H9 (cell line): Measurements from ENCODE around the gene AGA. TPM values are rescaled to one million over a fixed set of nuclear protein-coding genes. Genes with fewer than 3 reads are reported as not detected.

ENCODE experiments used
- DNase-seq: peaks from one replicate; pipeline ENCODE4 v3.0.0-alpha.2; 2017
- H2AFZ ChIP-seq: one replicate; pipeline ENCODE4 v1.6.1; 2013; ENCODE audit warnings: mild to moderate bottlenecking, low read length, control low read depth, moderate library complexity
- H2AK5ac ChIP-seq: 2 replicates; pipeline ENCODE4 v1.6.1; 2013; ENCODE audit warnings: low read length, control low read depth, mixed read lengths; ENCODE audit not compliant: insufficient read length
- H2BK120ac ChIP-seq: one replicate; pipeline ENCODE4 v1.6.1; 2013; ENCODE audit warnings: low read depth, mild to moderate bottlenecking, low read length, control low read depth, inconsistent platforms; ENCODE audit not compliant: poor library complexity, severe bottlenecking
- H2BK12ac ChIP-seq: 2 replicates; pipeline ENCODE4 v1.6.1; 2013; ENCODE audit warnings: low read length, control low read depth, mixed read lengths, low read depth; ENCODE audit not compliant: insufficient read length
- H2BK15ac ChIP-seq: 2 replicates; pipeline ENCODE4 v1.6.1; 2013; ENCODE audit warnings: low read depth, low read length, control low read depth
- H2BK20ac ChIP-seq: one replicate; pipeline ENCODE4 v1.6.1; 2013; ENCODE audit warnings: low read depth, mild to moderate bottlenecking, low read length, control low read depth, inconsistent platforms; ENCODE audit not compliant: poor library complexity, severe bottlenecking
- H2BK5ac ChIP-seq: 2 replicates; pipeline ENCODE4 v1.6.1; 2013; ENCODE audit warnings: low read length, control low read depth, mixed read lengths; ENCODE audit not compliant: insufficient read length
- H3K14ac ChIP-seq: 2 replicates; pipeline ENCODE4 v1.6.1; 2013; ENCODE audit warnings: low read length, control low read depth; ENCODE audit not compliant: insufficient read depth
- H3K18ac ChIP-seq: 2 replicates; pipeline ENCODE4 v1.6.1; 2013; ENCODE audit warnings: low read depth, mild to moderate bottlenecking, mixed read lengths, low read length, control low read depth; ENCODE audit not compliant: insufficient read length
- H3K23ac ChIP-seq: 2 replicates; pipeline ENCODE4 v1.6.1; 2013; ENCODE audit warnings: low read length, control low read depth, mixed read lengths, low read depth; ENCODE audit not compliant: insufficient read length
- H3K23me2 ChIP-seq: 2 replicates; pipeline ENCODE4 v1.6.1; 2013; ENCODE audit warnings: low read depth, mild to moderate bottlenecking, mixed read lengths, low read length, control low read depth; ENCODE audit not compliant: insufficient read length, poor library complexity, severe bottlenecking
- H3K27ac ChIP-seq: 2 replicates; pipeline ENCODE4 v1.5.1; 2013; ENCODE audit warnings: low read length, control low read depth, mixed read lengths, low read depth; ENCODE audit not compliant: insufficient read length
- H3K27me3 ChIP-seq: 2 replicates; pipeline ENCODE4 v1.6.1; 2013; ENCODE audit warnings: low read length, control low read depth, inconsistent platforms; ENCODE audit not compliant: insufficient read depth
- H3K4ac ChIP-seq: 2 replicates; pipeline ENCODE4 v1.6.1; 2013; ENCODE audit warnings: low read depth, mild to moderate bottlenecking, control low read depth, inconsistent platforms, low read length, moderate library complexity
- H3K4me1 ChIP-seq: 2 replicates; pipeline ENCODE4 v1.6.1; 2013; ENCODE audit warnings: low read length, control low read depth, inconsistent platforms; ENCODE audit not compliant: insufficient read depth
- H3K4me2 ChIP-seq: 2 replicates; pipeline ENCODE4 v1.6.1; 2013; ENCODE audit warnings: low read length, control low read depth, mixed read lengths; ENCODE audit not compliant: insufficient read length, insufficient read depth
- H3K56ac ChIP-seq: 2 replicates; pipeline ENCODE4 v1.6.1; 2013; ENCODE audit warnings: low read depth, mild to moderate bottlenecking, mixed read lengths, low read length, control low read depth; ENCODE audit not compliant: insufficient read length
- H3K79me1 ChIP-seq: 2 replicates; pipeline ENCODE4 v1.6.1; 2013; ENCODE audit warnings: low read depth, mild to moderate bottlenecking, moderate library complexity, low read length, control low read depth, inconsistent platforms; ENCODE audit not compliant: insufficient read depth, poor library complexity, severe bottlenecking
- H3K79me2 ChIP-seq: 2 replicates; pipeline ENCODE4 v1.6.1; 2013; ENCODE audit warnings: low read length, control low read depth, inconsistent platforms; ENCODE audit not compliant: insufficient read depth
- H3K9ac ChIP-seq: 2 replicates; pipeline ENCODE4 v1.6.1; 2013; ENCODE audit warnings: low read length, control low read depth, mixed read lengths; ENCODE audit not compliant: insufficient read length; ENCODE audit errors: extremely low read depth
- H3K9me3 ChIP-seq: one replicate; pipeline ENCODE4 v1.6.1; 2013; ENCODE audit warnings: low read depth, low read length, inconsistent platforms; ENCODE audit not compliant: control insufficient read depth
- H3T11ph ChIP-seq: one replicate; pipeline ENCODE4 v1.6.1; 2013; ENCODE audit warnings: mild to moderate bottlenecking, low read length, control low read depth, inconsistent platforms
- H4K20me1 ChIP-seq: one replicate; pipeline ENCODE4 v1.6.1; 2013; ENCODE audit not compliant: control insufficient read depth, insufficient read length, insufficient read depth
- H4K5ac ChIP-seq: 2 replicates; pipeline ENCODE4 v1.6.1; 2013; ENCODE audit warnings: low read depth, mild to moderate bottlenecking, mixed read lengths, low read length, control low read depth; ENCODE audit not compliant: insufficient read length
- H4K8ac ChIP-seq: replicated peaks from 2 replicates; pipeline ENCODE4 v1.6.1; 2013; ENCODE audit warnings: low read length, control low read depth, mixed read lengths, low read depth; ENCODE audit not compliant: insufficient read length
- H4K91ac ChIP-seq: 2 replicates; pipeline ENCODE4 v1.6.1; 2013; ENCODE audit warnings: low read depth, mild to moderate bottlenecking, moderate library complexity, mixed read lengths, low read length, control low read depth; ENCODE audit not compliant: insufficient read length
- H3K27ac Mint-ChIP-seq, 3 experiments: 2 replicates in 2 of 3; 3 replicates in 1 of 3; pipeline ENCODE4 v1.8.0; 2020 to 2021; ENCODE audit warnings: mixed read lengths in 3 of 3, mild to moderate bottlenecking in 1 of 3, moderate library complexity in 1 of 3
- H3K27me3 Mint-ChIP-seq: 2 replicates; pipeline ENCODE4 v1.8.0; 2021; ENCODE audit warnings: low read depth, mild to moderate bottlenecking, moderate library complexity, mixed read lengths
- H3K36me3 Mint-ChIP-seq, 3 experiments: 2 replicates in 2 of 3; 3 replicates in 1 of 3; pipeline ENCODE4 v1.8.0; 2020 to 2021; ENCODE audit warnings: low read depth in 3 of 3, mixed read lengths in 3 of 3; ENCODE audit not compliant: insufficient read depth in 1 of 3
- H3K4me1 Mint-ChIP-seq, 2 experiments: 2 replicates each; pipeline ENCODE4 v1.8.0; 2020; ENCODE audit warnings: mixed read lengths in 2 of 2
- H3K4me3 Mint-ChIP-seq, 2 experiments: 2 replicates in 1 of 2; 3 replicates in 1 of 2; pipeline ENCODE4 v1.8.0; 2020 to 2021; ENCODE audit warnings: mild to moderate bottlenecking in 2 of 2, mixed read lengths in 2 of 2, moderate library complexity in 1 of 2
- H3K9me3 Mint-ChIP-seq, 2 experiments: 2 replicates in 1 of 2; 3 replicates in 1 of 2; pipeline ENCODE4 v1.8.0; 2020; ENCODE audit warnings: mild to moderate bottlenecking in 2 of 2, mixed read lengths in 2 of 2, moderate library complexity in 1 of 2
- CTCF ChIP-seq: fragments of 200-600 bp; sonication (generic); conservative IDR thresholded peaks from 3 replicates; pipeline ENCODE4 v1.8.0; 2021; ENCODE audit warnings: antibody characterized with exemption, mild to moderate bottlenecking
- WGBS: extraction: QIAGEN DNeasy Blood & Tissue Kit; methylation state at CpG from one replicate; pipeline ENCODE4 v1.1.7; 2013; ENCODE audit warnings: missing lambda C conversion rate, low lambda C conversion rate, mixed read lengths; ENCODE audit not compliant: insufficient read length; ENCODE audit errors: extremely low coverage; 5-methylcytosine and 5-hydroxymethylcytosine counted together
- total RNA-seq: library from RNA; stranded (reverse); gene quantifications from 2 replicates; pipeline ENCODE4 v1.2.1, GENCODE V29; 2021

The AGA gene
- total RNA-seq, 1 experiment from 2014 or later = 10.0 TPM

GRCh38 chr4:177391953-177392352 is 50.3 kb downstream of the AGA start:
- H3K9me3 ChIP-seq = no peaks in the 10 kb centered on the region
- H2AK5ac ChIP-seq = no peak overlapping the region
- H2BK120ac ChIP-seq = no peak overlapping the region
- no peak overlapping the region for H4K5ac ChIP-seq
- no peak overlapping the region for H3K14ac ChIP-seq
- no peak overlapping the region for H2BK15ac ChIP-seq
- no peak overlapping the region for H2BK5ac ChIP-seq
- no peaks in the 10 kb centered on the region for H3K9me3 Mint-ChIP-seq
- H3K18ac ChIP-seq = no peak overlapping the region
- no peak overlapping the region for H4K91ac ChIP-seq
- H3K79me1 ChIP-seq = no peaks in the 10 kb centered on the region
- H3K4me1 ChIP-seq = no peaks in the 10 kb centered on the region
- H3K27me3 Mint-ChIP-seq = no peaks in the 10 kb centered on the region; the same call in 1 of the 2 replicates
- no peak overlapping the region for H3K4me3 Mint-ChIP-seq
- no peak overlapping the region for H3T11ph ChIP-seq
- no peak overlapping the region for H3K4ac ChIP-seq
- H4K8ac ChIP-seq = no peak overlapping the region
- no peaks in the 10 kb centered on the region for H3K79me2 ChIP-seq
- no peak overlapping the region for H3K27ac Mint-ChIP-seq
- no peak overlapping the region for H3K27ac ChIP-seq
- no peaks in the 10 kb centered on the region for H3K23me2 ChIP-seq
- H3K56ac ChIP-seq = no peak overlapping the region
- no peaks in the 10 kb centered on the region for H3K36me3 Mint-ChIP-seq
- no peak overlapping the region for H2BK12ac ChIP-seq
- H2BK20ac ChIP-seq = peak overlapping the region; percentile 32
- H3K4me1 Mint-ChIP-seq = peaks cover 0 to 5% of the 10 kb centered on the region in 2 experiments; a peak in 2 of 4 replicates
- TF ChIP-seq CTCF = no peak
- no peak overlapping the region for H2AFZ ChIP-seq
- no peak for DNase-seq
- H3K4me2 ChIP-seq = no peak overlapping the region
- H4K20me1 ChIP-seq = no peaks in the 10 kb centered on the region
- H3K27me3 ChIP-seq = no peaks in the 10 kb centered on the region
- WGBS = no CpG with 5 or more reads among the region's 6 CpGs
- H3K23ac ChIP-seq = no peak overlapping the region
- no peak overlapping the region for H3K9ac ChIP-seq
